GM23248 (cell line): Measurements from ENCODE around the gene HOXA5. TPM values are rescaled to one million over a fixed set of nuclear protein-coding genes. Genes with fewer than 3 reads are reported as not detected.

Experiments used
- DNase-seq: peaks from one replicate; pipeline ENCODE4 v3.0.0-alpha.2; 2015
- H2AFZ ChIP-seq: fragments of 200-600 bp; sonication (generic); 2 replicates; pipeline ENCODE4 v1.6.1; 2016; ENCODE audit warnings: antibody characterized with exemption
- H3F3A ChIP-seq: fragments of 200-600 bp; sonication (generic); 2 replicates; pipeline ENCODE4 v1.6.1; 2016; ENCODE audit warnings: mild to moderate bottlenecking, antibody characterized with exemption, mixed run types; ENCODE audit not compliant: insufficient read depth
- H3K27ac ChIP-seq: fragments of 200-600 bp; sonication (generic); 2 replicates; pipeline ENCODE4 v1.5.1; 2016; ENCODE audit warnings: mild to moderate bottlenecking
- H3K27me3 ChIP-seq: fragments of 200-600 bp; sonication (generic); replicated peaks from 2 replicates; pipeline ENCODE4 v1.6.1; 2016; ENCODE audit warnings: mild to moderate bottlenecking; ENCODE audit not compliant: insufficient read depth
- H3K36me3 ChIP-seq: fragments of 200-600 bp; sonication (generic); 2 replicates; pipeline ENCODE4 v1.6.1; 2016; ENCODE audit warnings: low read depth, mild to moderate bottlenecking
- H3K4me1 ChIP-seq: fragments of 200-600 bp; sonication (generic); 2 replicates; pipeline ENCODE4 v1.6.1; 2016; ENCODE audit warnings: mild to moderate bottlenecking; ENCODE audit not compliant: insufficient read depth
- H3K4me2 ChIP-seq: fragments of 200-600 bp; sonication (generic); one replicate; pipeline ENCODE4 v1.6.1; 2016; ENCODE audit warnings: mild to moderate bottlenecking; ENCODE audit not compliant: unreplicated experiment
- H3K4me3 ChIP-seq: fragments of 200-600 bp; sonication (generic); 2 replicates; pipeline ENCODE4 v1.5.1; 2016; ENCODE audit warnings: mild to moderate bottlenecking
- H3K79me2 ChIP-seq: fragments of 200-600 bp; sonication (generic); 2 replicates; pipeline ENCODE4 v1.6.1; 2016; ENCODE audit warnings: mild to moderate bottlenecking; ENCODE audit not compliant: insufficient read depth
- H3K9ac ChIP-seq: fragments of 200-600 bp; sonication (generic); 2 replicates; pipeline ENCODE4 v1.6.1; 2016; ENCODE audit warnings: mild to moderate bottlenecking
- H3K9me2 ChIP-seq: fragments of 200-600 bp; sonication (generic); 2 replicates; pipeline ENCODE4 v1.6.1; 2016; ENCODE audit warnings: mixed run types, mild to moderate bottlenecking, moderate library complexity; ENCODE audit not compliant: insufficient read depth
- H3K9me3 ChIP-seq: fragments of 200-600 bp; sonication (generic); one replicate; pipeline ENCODE4 v1.6.1; 2017; ENCODE audit warnings: low read depth
- H4K20me1 ChIP-seq: fragments of 200-600 bp; sonication (generic); 2 replicates; pipeline ENCODE4 v1.6.0; 2016; ENCODE audit not compliant: insufficient read depth
- EZH2 ChIP-seq: fragments of 200-600 bp; sonication (generic); IDR thresholded peaks from 2 replicates; pipeline ENCODE4 v1.6.1; 2018; ENCODE audit warnings: antibody characterized with exemption, mild to moderate bottlenecking; ENCODE audit not compliant: insufficient read depth, poor library complexity, severe bottlenecking
- EZH2phosphoT487 ChIP-seq: fragments of 200-600 bp; sonication (generic); IDR thresholded peaks from 2 replicates; pipeline ENCODE4 v1.6.1; 2018; ENCODE audit warnings: antibody characterized with exemption, moderate library complexity, mild to moderate bottlenecking, low read depth; ENCODE audit not compliant: insufficient read depth
- WGBS, 2 experiments: methylation state at CpG; one replicate each; pipeline ENCODE4 v1.1.6; 2015 to 2017; ENCODE audit warnings: low lambda C conversion rate in 2 of 2, low coverage in 1 of 2; ENCODE audit errors: missing lambda C conversion rate in 2 of 2; 5-methylcytosine and 5-hydroxymethylcytosine counted together
- in situ Hi-C: fragments of 300-500 bp; cut with MboI; formaldehyde crosslinking; loops from 2 replicates; pipeline ENCODE4 v1.15.0; 2020
- polyA plus RNA-seq: library from polyadenylated mRNA; unstranded; fragments of >200 nt; fragmentation: Nextera tagmentation; extraction: Ambion mirVana; gene quantifications from 2 replicates; pipeline ENCODE4 v1.2.1, GENCODE V29; 2016
- total RNA-seq: library from RNA; depleted of rRNA; stranded (reverse); fragments of >200 nt; shearing (Covaris generic); gene quantifications from 2 replicates; pipeline ENCODE4 v1.2.3, GENCODE V29; 2014

HOXA5 gene
- total and polyA plus RNA-seq, 2 experiments from 2014 or later: 1.9 to 4.0 TPM

- H3K27ac ChIP-seq: no peak overlapping the region
- peaks cover 73% of the 10 kb centered on the region for H3K79me2 ChIP-seq
- WGBS, 2 experiments: 95 to 97% methylated on average over 31 of the region's 31 CpGs
- H4K20me1 ChIP-seq: no peaks in the 10 kb centered on the region
- no peak for TF ChIP-seq EZH2phosphoT487
- TF ChIP-seq EZH2: no peak
- no peak for DNase-seq
- no peak overlapping the region for H3K4me3 ChIP-seq
- H3K9me2 ChIP-seq: no peaks in the 10 kb centered on the region
- H3K27me3 ChIP-seq: no peaks in the 10 kb centered on the region
- H3K9ac ChIP-seq: no peak overlapping the region
- H3K9me3 ChIP-seq: no peaks in the 10 kb centered on the region
- peaks cover 20% of the 10 kb centered on the region for H3K4me1 ChIP-seq
- in situ Hi-C loops: no loop called here
- H2AFZ ChIP-seq: no peak overlapping the region
- H3K4me2 ChIP-seq: no peak overlapping the region
- peaks cover 10% of the 10 kb centered on the region; the same call in 1 of the 2 replicates for H3F3A ChIP-seq
- H3K36me3 ChIP-seq: peaks cover 21% of the 10 kb centered on the region; the same call in 1 of the 2 replicates
Measured at GRCh38 chr7:27144781-27145164, 1.3 kb upstream of the HOXA5 start.

GRCh38 chr7:27143950-27144780, 684 bp upstream of the HOXA5 start:
- Histone ChIP-seq H3K4me3 (no peak overlapping the region), H3K9me2 (no peaks in the 10 kb centered on the region), H2AFZ (no peak overlapping the region), H3K36me3 (peaks cover 21% of the 10 kb centered on the region; the same call in 1 of the 2 replicates), H3F3A (0 out of 2 replicates have a peak, but pooled peaks cover 3% of the 10 kb centered on the region), H4K20me1 (no peaks in the 10 kb centered on the region), H3K4me1 (peaks cover 15% of the 10 kb centered on the region), H3K4me2 (no peak overlapping the region), H3K9me3 (no peaks in the 10 kb centered on the region), H3K27me3 (no peaks in the 10 kb centered on the region), H3K27ac (no peak overlapping the region), H3K79me2 (peaks cover 67% of the 10 kb centered on the region), H3K9ac (no peak overlapping the region)
- in situ Hi-C loops: no loop called here
- TF ChIP-seq EZH2phosphoT487 (no peak), EZH2 (no peak)
- no peak for DNase-seq
- 94 to 95% methylated on average over 40 of the region's 40 CpGs for WGBS, 2 experiments

- peaks cover 4% of the 10 kb centered on the region; the same call in 1 of the 2 replicates for H3K4me1 ChIP-seq
- peaks cover 66% of the 10 kb centered on the region for H3K79me2 ChIP-seq
- H3K9me2 ChIP-seq: no peaks in the 10 kb centered on the region
- WGBS, 2 experiments: 91 to 92% methylated on average over 29 of the region's 29 CpGs
- no peak overlapping the region for H2AFZ ChIP-seq
- H3K27me3 ChIP-seq: no peaks in the 10 kb centered on the region
- no peaks in the 10 kb centered on the region for H4K20me1 ChIP-seq
- no peak overlapping the region for H3K9ac ChIP-seq
- TF ChIP-seq EZH2phosphoT487 (no peak), EZH2 (no peak)
- H3K27ac ChIP-seq: no peak overlapping the region
- no peak overlapping the region for H3K4me3 ChIP-seq
- H3K36me3 ChIP-seq: peaks cover 23% of the 10 kb centered on the region
- no peaks in the 10 kb centered on the region for H3K9me3 ChIP-seq
- no peaks in the 10 kb centered on the region for H3F3A ChIP-seq
- H3K4me2 ChIP-seq: no peak overlapping the region
- in situ Hi-C loops: no loop called here
- DNase-seq: no peak
Measured at GRCh38 chr7:27142580-27143022, 880 bp downstream of the HOXA5 start.

GRCh38 chr7:27141923-27142579, 1.4 kb downstream of the HOXA5 start:
- H3K4me3 ChIP-seq: no peak overlapping the region
- in situ Hi-C loops: no loop called here
- TF ChIP-seq EZH2phosphoT487: no peak
- TF ChIP-seq EZH2: no peak

More at GRCh38 chr7:27141923-27142579, 1.4 kb downstream of the HOXA5 start:
- no peaks in the 10 kb centered on the region for H3K27me3 ChIP-seq
- no peaks in the 10 kb centered on the region for H3K9me2 ChIP-seq
- peaks cover 28% of the 10 kb centered on the region for H3K36me3 ChIP-seq
- H3K9me3 ChIP-seq: no peaks in the 10 kb centered on the region
- H3F3A ChIP-seq: no peaks in the 10 kb centered on the region
- H3K27ac ChIP-seq: no peak overlapping the region
- H3K9ac ChIP-seq: no peak overlapping the region
- no peaks in the 10 kb centered on the region for H3K4me1 ChIP-seq
- DNase-seq: no peak
- H3K79me2 ChIP-seq: peaks cover 66% of the 10 kb centered on the region
- H4K20me1 ChIP-seq: no peaks in the 10 kb centered on the region
- no peak overlapping the region for H3K4me2 ChIP-seq
- no peak overlapping the region for H2AFZ ChIP-seq
- 92 to 98% methylated on average over 17 to 30 of the region's 30 CpGs for WGBS, 2 experiments
